Spleen (tissue), 11 donors: ENCODE measurements around the gene TAGLN2. TPM values are rescaled to one million over a fixed set of nuclear protein-coding genes. Genes with fewer than 3 reads are reported as not detected.

Source experiments
- DNase-seq: peaks from one replicate; pipeline ENCODE4 v3.0.0-alpha.2; 2020
- H3K27ac ChIP-seq, 8 donors: fragments of 200-600 bp; sonication (generic) in 7 of 8; 1 replicate in 4 of 8; 2 replicates in 4 of 8; pipeline versions ENCODE4 v1.5.0 to v1.8.0; 2016 to 2021; ENCODE audit warnings: inconsistent platforms in 4 of 8, mild to moderate bottlenecking in 4 of 8, moderate library complexity in 1 of 8
- H3K27me3 ChIP-seq, 7 donors: fragments of 200-600 bp; sonication (generic) in 6 of 7; replicated peaks in 1 of 7; 1 replicate in 4 of 7; 2 replicates in 3 of 7; pipeline versions ENCODE4 v1.5.0 to v1.8.0; 2016 to 2021; ENCODE audit warnings: inconsistent platforms in 3 of 7, mild to moderate bottlenecking in 1 of 7
- H3K36me3 ChIP-seq, 6 donors: fragments of 200-600 bp; sonication (generic) in 5 of 6; 1 replicate in 4 of 6; 2 replicates in 2 of 6; pipeline versions ENCODE4 v1.5.0 to v1.8.0; 2016 to 2021; ENCODE audit warnings: inconsistent platforms in 2 of 6
- H3K4me1 ChIP-seq, 6 donors: fragments of 200-600 bp; sonication (generic) in 5 of 6; 1 replicate in 3 of 6; 2 replicates in 3 of 6; pipeline versions ENCODE4 v1.5.0 to v1.8.0; 2016 to 2021; ENCODE audit warnings: inconsistent platforms in 3 of 6
- H3K4me3 ChIP-seq, 8 donors: fragments of 200-600 bp; sonication (generic) in 7 of 8; 1 replicate in 4 of 8; 2 replicates in 4 of 8; pipeline versions ENCODE4 v1.5.0 to v1.8.0; 2016 to 2021; ENCODE audit warnings: inconsistent platforms in 4 of 8, mild to moderate bottlenecking in 4 of 8, moderate library complexity in 2 of 8
- H3K9me3 ChIP-seq, 8 donors: fragments of 200-600 bp; sonication (generic) in 7 of 8; 1 replicate in 4 of 8; 2 replicates in 4 of 8; pipeline versions ENCODE4 v1.5.0 to v1.8.0; 2016 to 2021; ENCODE audit warnings: inconsistent platforms in 4 of 8
- CTCF ChIP-seq, 11 experiments: fragments of 200-600 bp in 7 of 11; fragments of 450-650 bp in 4 of 11; sonication (generic) in 4 of 11; IDR thresholded peaks in 8 of 11; conservative IDR thresholded peaks in 3 of 11; 1 replicate in 7 of 11; 2 replicates in 4 of 11; pipeline versions ENCODE4 v1.4.0 to v1.8.0; 2016 to 2021; ENCODE audit warnings: antibody characterized with exemption in 11 of 11, inconsistent platforms in 4 of 11, mild to moderate bottlenecking in 1 of 11
- POLR2A ChIP-seq, 3 donors: fragments of 450-650 bp; IDR thresholded peaks; one replicate each; pipeline ENCODE4 v1.5.1; 2017; ENCODE audit warnings: antibody characterized with exemption in 3 of 3, mild to moderate bottlenecking in 1 of 3
- POLR2AphosphoS5 ChIP-seq, 3 donors: sonication (generic); formaldehyde crosslinking; IDR thresholded peaks; one replicate each; pipeline ENCODE4 v1.5.1; 2017; ENCODE audit warnings: antibody characterized with exemption in 3 of 3
- WGBS, 5 donors: extraction: QIAGEN DNeasy Blood & Tissue Kit in 3 of 5; methylation state at CpG; one replicate each; pipeline versions ENCODE4 v1.1.5 to v1.1.7; 2013 to 2018; 5-methylcytosine and 5-hydroxymethylcytosine counted together
- intact Hi-C: fragments of 100-400 bp; cut with DNase I; formaldehyde crosslinking; loops from one replicate; pipeline ENCODE4 v1.15.0; 2023; ENCODE audit warnings: low total_unique reads
- polyA plus RNA-seq, 3 donors: library from polyadenylated mRNA; stranded (reverse); fragments of 200-250 nt; gene quantifications; one replicate each; pipeline ENCODE4 v1.2.1, GENCODE V29; 2013
- total RNA-seq, 7 donors: library from RNA; depleted of rRNA in 3 of 7; stranded (reverse); fragments of >200 nt in 3 of 7; fragmentation: NEBNext Ultra II Directional in 4 of 7; extraction: Animal tissue kit (Norgen Biotek cat#: 25700) in 4 of 7; gene quantifications; one replicate each; pipeline versions ENCODE4 v1.1.0 to v1.2.1, GENCODE V29; 2016 to 2021
- donor health status: healthy with polysubstance abuse.
- donor health status: DM: no; HTN: no; CAD: no; lungs with moderate emphysema.
- donor health status: DM: no; HTN: no; CAD: no.
- donor health status: Bipolar disorder and iron deficiency.
- donor health status: healthy.
- donor health status: DM: no; HTN: no; CAD: no.
- donor health status: DM: yes; HTN: yes; CAD: no.

The TAGLN2 gene
- total and polyA plus RNA-seq, 10 donors = 341 to 525 (median 411) TPM

- H3K27ac ChIP-seq = peak overlapping the region; percentile 85 to 97 (median 95)
- TF ChIP-seq CTCF (IDR thresholded peaks at IDR 0.05 in 8 of 11, conservative IDR thresholded peaks at IDR 0.05 in 3 of 11) = no peak
- no peak for TF ChIP-seq POLR2A (IDR thresholded peaks at IDR 0.05)
- TF ChIP-seq POLR2AphosphoS5 (IDR thresholded peaks at IDR 0.05) = no peak
- no peaks in the 10 kb centered on the region for H3K27me3 ChIP-seq
- 7 to 13% (median 11%) methylated on average over 7 of the region's 7 CpGs for WGBS, 5 donors
- peak overlapping the region; percentile 76 to 100 (median 94) for H3K4me3 ChIP-seq
- H3K9me3 ChIP-seq = no peaks in the 10 kb centered on the region
- DNase-seq = peak; percentile 85
- H3K36me3 ChIP-seq = peaks cover 0 to 6% (median 1%) of the 10 kb centered on the region in 6 donors
- H3K4me1 ChIP-seq = peaks cover 30 to 73% (median 46%) of the 10 kb centered on the region in 6 donors
- intact Hi-C loops = no loop called here
These were observed 392 bp upstream of the TAGLN2 start for GRCh38 chr1:159925719-159926078.

- Histone ChIP-seq H3K27me3 (no peaks in the 10 kb centered on the region), H3K4me3 (peak overlapping the region; percentile 76 to 100 (median 94)), H3K36me3 (peaks cover 6 to 21% (median 16%) of the 10 kb centered on the region in 6 donors), H3K27ac (peak overlapping the region; percentile 85 to 97 (median 95)), H3K9me3 (no peaks in the 10 kb centered on the region), H3K4me1 (peaks cover 37 to 88% (median 60%) of the 10 kb centered on the region in 6 donors)
- peak; percentile 94 for DNase-seq
- WGBS, 5 donors = 0 to 1% (median 1%) methylated on average over 8 to 31 of the region's 31 CpGs
- peak; percentile 66 to 84 (median 71) for TF ChIP-seq POLR2AphosphoS5 (IDR thresholded peaks at IDR 0.05)
- TF ChIP-seq CTCF (IDR thresholded peaks at IDR 0.05 in 8 of 11, conservative IDR thresholded peaks at IDR 0.05 in 3 of 11) = peak in 3 of 11 experiments; percentile 9 to 15 (median 11)
- TF ChIP-seq POLR2A (IDR thresholded peaks at IDR 0.05) = no peak
- intact Hi-C loops = no loop called here
These were observed 1.1 kb downstream of the TAGLN2 start for GRCh38 chr1:159924025-159924790.

GRCh38 chr1:159923203-159924024 is 1.9 kb downstream of the TAGLN2 start:
- intact Hi-C loops = no loop called here
- no peaks in the 10 kb centered on the region for H3K27me3 ChIP-seq
- 0 to 2% (median 1%) methylated on average over 20 of the region's 20 CpGs for WGBS, 5 donors
- H3K4me3 ChIP-seq = peak overlapping the region; percentile 76 to 100 (median 94)
- no peaks in the 10 kb centered on the region for H3K9me3 ChIP-seq
- DNase-seq = peak; percentile 94
- peaks cover 7 to 29% (median 24%) of the 10 kb centered on the region in 6 donors for H3K36me3 ChIP-seq
- peak overlapping the region; percentile 85 to 97 (median 95) for H3K27ac ChIP-seq
- H3K4me1 ChIP-seq = peaks cover 37 to 90% (median 62%) of the 10 kb centered on the region in 6 donors
- TF ChIP-seq CTCF (IDR thresholded peaks at IDR 0.05 in 8 of 11, conservative IDR thresholded peaks at IDR 0.05 in 3 of 11) (no peak), POLR2A (IDR thresholded peaks at IDR 0.05) (peak in 1 of 3 donors; percentile 87), POLR2AphosphoS5 (IDR thresholded peaks at IDR 0.05) (peak; percentile 72 to 93 (median 92))
